HCT116 (cell line): ENCODE results near the gene SKAP1. TPM values are rescaled to one million over a fixed set of nuclear protein-coding genes. Genes with fewer than 3 reads are reported as not detected.
A peak's percentile ranks its signal among the peaks of the same experiment; 100 is the strongest.

Experiments
- ATAC-seq: fragments of 200-7000 bp; cut with Tn5 transposase; 2 replicates; pipeline ENCODE4 v1.9.1; 2020; ENCODE audit warnings: mild to moderate bottlenecking, moderate library complexity
- BruUV-seq: library from RNA; stranded (reverse); fragments of 400-500 nt; replicated peaks from 2 replicates; lab custom pipeline; 2021; lab: Mats Ljungman, UMichigan
- CTCF ChIA-PET: fragments of 300-600 bp; sonication (Branson Sonifier 250); formaldehyde crosslinking; loops from one replicate; lab custom pipeline; 2021; ENCODE audit warnings: antibody characterized with exemption; lab: Charles Lee
- POLR2A ChIA-PET: fragments of 300-600, 350-600 bp; sonication (Branson Sonifier 250); formaldehyde crosslinking; loops from one replicate; lab custom pipeline; 2021; ENCODE audit warnings: antibody characterized with exemption; lab: Charles Lee
- RAD21 ChIA-PET, 2 experiments: fragments of 300-600 bp; sonication (Branson Sonifier 250); formaldehyde crosslinking; loops; one replicate each; lab custom pipeline; 2023; ENCODE audit warnings: low total read pairs in 2 of 2; ENCODE audit not compliant: uncharacterized antibody in 2 of 2, unreplicated experiment in 2 of 2, low non-redundant PET in 1 of 2; lab: Charles Lee
- DNase-seq: peaks from one replicate; pipeline ENCODE4 v3.0.0-alpha.2; 2010; ENCODE audit warnings: low read depth, low spot score
- H2AFZ ChIP-seq: fragments of 200-600 bp; shearing (Covaris generic), sonication (generic); 2 replicates; pipeline ENCODE4 v1.6.1; 2017; ENCODE audit warnings: low read depth, mixed run types, mixed read lengths, antibody characterized with exemption, low read length; ENCODE audit not compliant: poor library complexity, severe bottlenecking
- H3K27ac ChIP-seq: 2 replicates; pipeline ENCODE4 v1.5.1; 2012; ENCODE audit warnings: low read depth, low read length
- H3K27me3 ChIP-seq: fragments of 200-600 bp; sonication (generic); 2 replicates; pipeline ENCODE4 v1.6.1; 2016; ENCODE audit warnings: mixed run types, low read length, mixed read lengths; ENCODE audit not compliant: insufficient read depth
- H3K36me3 ChIP-seq, 2 experiments: fragments of 200-500 bp in 1 of 2; fragments of 200-600 bp in 1 of 2; sonication (Bioruptor generic) in 1 of 2; sonication (generic) in 1 of 2; 2 replicates each; pipeline versions ENCODE4 v1.5.1 to v1.6.1; 2014 to 2016; ENCODE audit warnings: low read length in 2 of 2, inconsistent platforms in 1 of 2, mixed read lengths in 1 of 2, mixed run types in 1 of 2; ENCODE audit not compliant: insufficient read depth in 2 of 2, control insufficient read depth in 1 of 2
- H3K4me1 ChIP-seq, 2 experiments: fragments of 200-600 bp in 1 of 2; sonication (generic) in 1 of 2; 2 replicates each; pipeline versions ENCODE4 v1.5.1 to v1.6.1; 2012 to 2017; ENCODE audit warnings: low read length in 2 of 2, inconsistent platforms in 1 of 2, mild to moderate bottlenecking in 1 of 2, mixed read lengths in 1 of 2, mixed run types in 1 of 2, moderate library complexity in 1 of 2; ENCODE audit not compliant: insufficient read depth in 2 of 2, control insufficient read depth in 1 of 2
- H3K4me2 ChIP-seq: fragments of 200-600 bp; sonication (generic); 2 replicates; pipeline ENCODE4 v1.6.1; 2017; ENCODE audit warnings: mixed run types, low read length, mixed read lengths
- H3K4me3 ChIP-seq, 2 experiments: fragments of 200-600 bp in 1 of 2; sonication (generic) in 1 of 2; replicated peaks in 1 of 2; 2 replicates each; pipeline ENCODE4 v1.5.1; 2011 to 2016; ENCODE audit warnings: low read length in 2 of 2, control low read depth in 1 of 2, low read depth in 1 of 2, mild to moderate bottlenecking in 1 of 2, mixed read lengths in 1 of 2, mixed run types in 1 of 2
- H3K79me2 ChIP-seq: fragments of 200-600 bp; sonication (generic); 2 replicates; pipeline ENCODE4 v1.6.1; 2017; ENCODE audit warnings: mild to moderate bottlenecking, mixed run types, low read length, moderate library complexity, mixed read lengths; ENCODE audit not compliant: insufficient read depth
- H3K9ac ChIP-seq: fragments of 200-600 bp; sonication (generic); 2 replicates; pipeline ENCODE4 v1.6.1; 2016; ENCODE audit warnings: low read length, mixed read lengths
- H3K9me2 ChIP-seq: fragments of 200-600 bp; sonication (generic), shearing (Covaris generic); 2 replicates; pipeline ENCODE4 v1.6.1; 2017; ENCODE audit warnings: mixed run types, mild to moderate bottlenecking, moderate library complexity; ENCODE audit not compliant: insufficient read depth
- H3K9me3 ChIP-seq, 2 experiments: fragments of 200-500 bp in 1 of 2; fragments of 200-600 bp in 1 of 2; sonication (Bioruptor generic) in 1 of 2; sonication (generic) in 1 of 2; 2 replicates each; pipeline ENCODE4 v1.6.1; 2014 to 2017; ENCODE audit warnings: low read length in 2 of 2, mixed read lengths in 2 of 2, inconsistent platforms in 1 of 2, low read depth in 1 of 2, mild to moderate bottlenecking in 1 of 2, mixed run types in 1 of 2, moderate library complexity in 1 of 2; ENCODE audit not compliant: control insufficient read depth in 1 of 2, insufficient read depth in 1 of 2
- H4K20me1 ChIP-seq: fragments of 200-600 bp; sonication (generic), shearing (Covaris generic); 2 replicates; pipeline ENCODE4 v1.6.1; 2017; ENCODE audit warnings: mixed run types, mild to moderate bottlenecking, moderate library complexity; ENCODE audit not compliant: insufficient read depth
- ATF3 ChIP-seq: IDR thresholded peaks from 2 replicates; pipeline ENCODE4 v1.6.1; 2012
- CTCF ChIP-seq, 3 experiments: fragments of 200-600 bp in 1 of 3; sonication (generic) in 1 of 3; IDR thresholded peaks in 2 of 3; conservative IDR thresholded peaks in 1 of 3; 2 replicates each; pipeline ENCODE4 v1.5.1; 2012 to 2017; ENCODE audit warnings: low read depth in 2 of 3, low read length in 2 of 3, antibody characterized with exemption in 1 of 3, borderline replicate concordance in 1 of 3, control low read depth in 1 of 3, mild to moderate bottlenecking in 1 of 3, mixed read lengths in 1 of 3, mixed run types in 1 of 3, moderate library complexity in 1 of 3; ENCODE audit not compliant: insufficient read depth in 1 of 3
- EGR1 ChIP-seq: IDR thresholded peaks from 2 replicates; pipeline ENCODE4 v1.6.1; 2012; ENCODE audit warnings: low read depth
- EZH2 ChIP-seq: fragments of 200-600 bp; sonication (generic); IDR thresholded peaks from 2 replicates; pipeline ENCODE4 v1.6.1; 2017; ENCODE audit warnings: antibody characterized with exemption, mixed run types
- EZH2phosphoT487 ChIP-seq: fragments of 200-600 bp; IDR thresholded peaks from 2 replicates; pipeline ENCODE4 v1.6.1; 2018; ENCODE audit warnings: antibody characterized with exemption, borderline replicate concordance
- MAX ChIP-seq: IDR thresholded peaks from 2 replicates; pipeline ENCODE4 v1.6.1; 2012
- POLR2A ChIP-seq: IDR thresholded peaks from 2 replicates; pipeline ENCODE4 v1.7.0; 2011; ENCODE audit warnings: borderline replicate concordance; ENCODE audit not compliant: insufficient read depth, insufficient read length; ENCODE audit errors: extremely low read depth
- POLR2AphosphoS5 ChIP-seq: IDR thresholded peaks from 2 replicates; pipeline ENCODE4 v1.6.1; 2011; ENCODE audit warnings: mild to moderate bottlenecking, low read depth, low read length, moderate library complexity
- RAD21 ChIP-seq: IDR thresholded peaks from 2 replicates; pipeline ENCODE4 v1.6.1; 2012; ENCODE audit warnings: low read depth, mild to moderate bottlenecking
- SRF ChIP-seq: IDR thresholded peaks from 2 replicates; pipeline ENCODE4 v1.6.1; 2012; ENCODE audit warnings: low read depth
- ZBTB33 ChIP-seq: IDR thresholded peaks from 2 replicates; pipeline ENCODE4 v1.6.1; 2011; ENCODE audit warnings: mild to moderate bottlenecking, low read length, moderate library complexity; ENCODE audit not compliant: insufficient replicate concordance; ENCODE audit errors: extremely low read depth
- ZNF274 ChIP-seq: fragments of 200-500 bp; sonication (Bioruptor generic); IDR thresholded peaks from 2 replicates; pipeline ENCODE4 v1.6.1; 2014; ENCODE audit warnings: mild to moderate bottlenecking, low read depth, low read length, inconsistent platforms
- intact Hi-C: fragments of 100-400 bp; cut with micrococcal nuclease; formaldehyde crosslinking; loops from 2 replicates; pipeline ENCODE4 v1.10.0; 2022
- total RNA-seq: library from RNA; stranded (reverse); gene quantifications from one replicate; pipeline ENCODE4 v1.2.1, GENCODE V29; 2021; ENCODE audit not compliant: unreplicated experiment

Gene SKAP1
- total RNA-seq, 1 experiment from 2014 or later, result 12.4 TPM

GRCh38 chr17:48134912-48135480 lies 295.0 kb downstream of the SKAP1 start:
- no peaks in the 10 kb centered on the region for H3K4me1 ChIP-seq
- no peaks in the 10 kb centered on the region for H3K9me3 ChIP-seq
- CTCF ChIA-PET, result interaction anchor here (0.5 to 11.1 kb wide), 9 partner anchors 11 to 483 kb away, joined by 3 to 171 read pairs (median 4); no protein-coding TSS in a partner anchor

More at GRCh38 chr17:48134912-48135480, 295.0 kb downstream of the SKAP1 start:
- Histone ChIP-seq H4K20me1 (no peaks in the 10 kb centered on the region), H2AFZ (no peak overlapping the region), H3K27ac (no peak overlapping the region), H3K36me3 (no peaks in the 10 kb centered on the region), H3K9ac (no peak overlapping the region), H3K27me3 (no peaks in the 10 kb centered on the region), H3K79me2 (no peaks in the 10 kb centered on the region), H3K4me3 (no peak overlapping the region), H3K4me2 (no peak overlapping the region), H3K9me2 (no peaks in the 10 kb centered on the region)
- no TSS peak for BruUV-seq
- ATAC-seq (0 out of 2 replicates have a peak, but pooled peaks have one; percentile 42), DNase-seq (no peak)
- POLR2A ChIA-PET, result interaction anchor here (0.6 kb wide), 1 partner anchor 480 kb away, joined by 7 read pairs; the partner anchor contains the start of gene HOXB8
- RAD21 ChIA-PET, result interaction anchor here in 1 of 2 experiments (1.1 kb wide), 1 partner anchor 110 kb away, joined by 3 read pairs; no protein-coding TSS in a partner anchor
- intact Hi-C loops, result loop anchor here (5.0 kb wide), 1 partner anchor 293 kb away; the partner anchor contains the start of gene SCRN2
- TF ChIP-seq SRF, result no peak
- no peak for TF ChIP-seq EGR1
- TF ChIP-seq ZBTB33, result no peak
- TF ChIP-seq CTCF (IDR thresholded peaks at IDR 0.05 in 2 of 3, conservative IDR thresholded peaks at IDR 0.05 in 1 of 3; ENCODE audit: borderline replicate concordance in 1 of 3, insufficient read depth in 1 of 3, low read depth in 2 of 3, low read length in 2 of 3), result peak; percentile 20 to 49 (median 39); a peak in 5 of 6 replicates
- no peak for TF ChIP-seq EZH2
- no peak for TF ChIP-seq ATF3
- no peak for TF ChIP-seq POLR2A
- no peak for TF ChIP-seq EZH2phosphoT487
- TF ChIP-seq RAD21, result peak; percentile 44; the same call in 1 of the 2 replicates
- TF ChIP-seq MAX, result no peak
- TF ChIP-seq POLR2AphosphoS5, result no peak
- TF ChIP-seq ZNF274, result no peak
